BJ (cell line): ENCODE measurements around the gene DR1. TPM values are rescaled to one million over a fixed set of nuclear protein-coding genes. Genes with fewer than 3 reads are reported as not detected.
A peak's percentile ranks its signal among the peaks of the same experiment; 100 is the strongest.

Source experiments
- CTCF ChIA-PET: fragments of 350-600 bp; formaldehyde crosslinking; extraction: SDS; loops from one replicate; lab custom pipeline; 2021; ENCODE audit warnings: antibody characterized with exemption, inconsistent platforms; lab: Yijun Ruan, JAX
- POLR2A ChIA-PET: fragments of 300-600 bp; sonication (Branson Sonifier 250); formaldehyde crosslinking; extraction: SDS; loops from one replicate; lab custom pipeline; 2021; ENCODE audit warnings: antibody characterized with exemption; lab: Charles Lee
- DNase-seq: peaks from one replicate; pipeline ENCODE4 v3.0.0-alpha.2; 2011; ENCODE audit warnings: low read depth
- H3K27me3 ChIP-seq: 2 replicates; pipeline ENCODE4 v1.6.0; 2011; ENCODE audit warnings: low read length; ENCODE audit not compliant: control insufficient read depth, insufficient read depth
- H3K36me3 ChIP-seq: 2 replicates; pipeline ENCODE4 v1.5.1; 2011; ENCODE audit warnings: low read length; ENCODE audit not compliant: control insufficient read depth, insufficient read depth
- H3K4me3 ChIP-seq: 2 replicates; pipeline ENCODE4 v1.5.1; 2011; ENCODE audit warnings: low read depth, mild to moderate bottlenecking, control low read depth, low read length
- CTCF ChIP-seq: IDR thresholded peaks from 2 replicates; pipeline ENCODE4 v1.5.1; 2011; ENCODE audit warnings: low read depth, mild to moderate bottlenecking, control low read depth, inconsistent platforms, low read length, moderate library complexity; ENCODE audit not compliant: insufficient read depth
- polyA minus RNA-seq: library from RNA; depleted of rRNA, polyadenylated mRNA; stranded (reverse); fragments of >200 nt; gene quantifications from 2 replicates; pipeline ENCODE4 v1.2.3, GENCODE V29; 2011; rRNA and poly(A)+ RNA removed
- polyA plus RNA-seq: library from polyadenylated mRNA; depleted of rRNA; stranded (reverse); fragments of >200 nt; gene quantifications from 2 replicates; pipeline ENCODE4 v1.2.3, GENCODE V29; 2011; rRNA removed

Gene DR1
- polyA plus RNA-seq (23.3 and 41.4 TPM in 2 replicates), polyA minus RNA-seq (25.6 and 30.3 TPM in 2 replicates)

- Histone ChIP-seq H3K36me3 (no peaks in the 10 kb centered on the region), H3K4me3 (peak within 1 kb of the TSS; percentile 93), H3K27me3 (no peaks in the 10 kb centered on the region)
- TF ChIP-seq CTCF: no peak
- DNase-seq: peak; percentile 79
- CTCF ChIA-PET: interaction anchor here (1.1 kb wide), 2 partner anchors 10 to 41 kb away, joined by 3 read pairs; no protein-coding TSS in a partner anchor
- POLR2A ChIA-PET: interaction anchor here (0.5 to 0.7 kb wide), 2 partner anchors 25 to 513 kb away, joined by 3 to 5 read pairs; no protein-coding TSS in a partner anchor
Measured at GRCh38 chr1:93345633-93346420, at the start of gene DR1. DR1 (plus strand) TSS chr1:93345907; CDS start chr1:93346646, 739 bp downstream.

- ChIA-PET POLR2A (no interaction called here), CTCF (no interaction called here)
- H3K4me3 ChIP-seq: no peak overlapping the region
Measured at GRCh38 chr1:93296555-93297154, 49.1 kb upstream of the DR1 start.

GRCh38 chr1:93301131-93301530 lies 44.6 kb upstream of the DR1 start:
- DNase-seq: no peak
- Histone ChIP-seq H3K4me3 (no peak overlapping the region), H3K27me3 (no peaks in the 10 kb centered on the region), H3K36me3 (no peaks in the 10 kb centered on the region)
- POLR2A ChIA-PET: no interaction called here
- no peak for TF ChIP-seq CTCF
- CTCF ChIA-PET: interaction anchor here (1.5 to 1.7 kb wide), 2 partner anchors 18 to 543 kb away, joined by 4 read pairs; no protein-coding TSS in a partner anchor

More at GRCh38 chr1:93296555-93297154, 49.1 kb upstream of the DR1 start:
- no peak for DNase-seq
- no peaks in the 10 kb centered on the region for H3K36me3 ChIP-seq
- no peaks in the 10 kb centered on the region for H3K27me3 ChIP-seq
- no peak for TF ChIP-seq CTCF

- no peak overlapping the region for H3K4me3 ChIP-seq
- ChIA-PET POLR2A (no interaction called here), CTCF (interaction anchor here (1.7 kb wide), 1 partner anchor 19 kb away, joined by 4 read pairs; no protein-coding TSS in a partner anchor)
- H3K36me3 ChIP-seq: no peaks in the 10 kb centered on the region
- no peak for DNase-seq
- no peak for TF ChIP-seq CTCF
- H3K27me3 ChIP-seq: no peaks in the 10 kb centered on the region
Measured at GRCh38 chr1:93302078-93302477, 43.6 kb upstream of the DR1 start.

GRCh38 chr1:93304716-93305138 lies 41.0 kb upstream of the DR1 start:
- CTCF ChIA-PET: interaction anchor here (0.6 to 2.0 kb wide), 39 partner anchors 10 to 574 kb away, joined by 3 to 22 read pairs (median 4); partner anchors contain the start of genes DNTTIP2 and MTF2
- Histone ChIP-seq H3K27me3 (no peaks in the 10 kb centered on the region), H3K36me3 (no peaks in the 10 kb centered on the region), H3K4me3 (no peak overlapping the region)
- TF ChIP-seq CTCF: peak; percentile 85
- POLR2A ChIA-PET: no interaction called here
- DNase-seq: peak; percentile 19
